ENCODE data around the gene IFT52.

IFT52 gene

GRCh38 chr20:43564455-43564854, 26.3 kb upstream of the IFT52 start:
- no peak for TF ChIP-seq ZBTB7A (IDR thresholded peaks at IDR 0.05; ENCODE audit: low read depth)
- no peak for TF ChIP-seq EGR1 (IDR thresholded peaks at IDR 0.05)
- no peak for TF ChIP-seq CREB1 (IDR thresholded peaks at IDR 0.05; ENCODE audit: low read depth)
- no peak for TF ChIP-seq NFIC (IDR thresholded peaks at IDR 0.05)
- TF ChIP-seq FOXM1 (IDR thresholded peaks at IDR 0.05; ENCODE audit: borderline replicate concordance, low read depth): no peak
- no peak for TF ChIP-seq CEBPB (IDR thresholded peaks at IDR 0.05)
- no peak for TF ChIP-seq RAD21 (IDR thresholded peaks at IDR 0.05; ENCODE audit: low read depth)
- no peak for TF ChIP-seq MAX (IDR thresholded peaks at IDR 0.05)
- TF ChIP-seq EP300 (IDR thresholded peaks at IDR 0.05; ENCODE audit: borderline replicate concordance): no peak

- no peak for TF ChIP-seq USF1 (IDR thresholded peaks at IDR 0.05)
- no peak for TF ChIP-seq TEAD4 (IDR thresholded peaks at IDR 0.05)
- no peak for TF ChIP-seq NFIC (IDR thresholded peaks at IDR 0.05)
- TF ChIP-seq TCF12 (IDR thresholded peaks at IDR 0.05; ENCODE audit: low read depth): no peak
- no peak for TF ChIP-seq FOXM1 (IDR thresholded peaks at IDR 0.05; ENCODE audit: borderline replicate concordance, low read depth)
- TF ChIP-seq YY1 (IDR thresholded peaks at IDR 0.05; ENCODE audit: low read depth): no peak
- TF ChIP-seq EGR1 (IDR thresholded peaks at IDR 0.05): no peak
- TF ChIP-seq EP300 (IDR thresholded peaks at IDR 0.05; ENCODE audit: borderline replicate concordance): no peak
Measured at GRCh38 chr20:43564993-43565757, 25.6 kb upstream of the IFT52 start.

GRCh38 chr20:43565758-43566104, 25.0 kb upstream of the IFT52 start:
- no peak for TF ChIP-seq ZBTB7A (IDR thresholded peaks at IDR 0.05; ENCODE audit: low read depth)
- TF ChIP-seq MAX (IDR thresholded peaks at IDR 0.05): no peak
- no peak for TF ChIP-seq EGR1 (IDR thresholded peaks at IDR 0.05)
- no peak for TF ChIP-seq CREB1 (IDR thresholded peaks at IDR 0.05; ENCODE audit: low read depth)
- TF ChIP-seq RAD21 (IDR thresholded peaks at IDR 0.05; ENCODE audit: low read depth): no peak
- no peak for TF ChIP-seq TAF1 (IDR thresholded peaks at IDR 0.05; ENCODE audit: low read depth)
- no peak for TF ChIP-seq FOXM1 (IDR thresholded peaks at IDR 0.05; ENCODE audit: borderline replicate concordance, low read depth)
- TF ChIP-seq NFIC (IDR thresholded peaks at IDR 0.05): no peak
- no peak for TF ChIP-seq REST (IDR thresholded peaks at IDR 0.05; ENCODE audit: low read depth)
- TF ChIP-seq CEBPB (IDR thresholded peaks at IDR 0.05): no peak
- TF ChIP-seq TEAD4 (IDR thresholded peaks at IDR 0.05): no peak
- TF ChIP-seq USF1 (IDR thresholded peaks at IDR 0.05): no peak
- no peak for TF ChIP-seq TCF12 (IDR thresholded peaks at IDR 0.05; ENCODE audit: low read depth)
- TF ChIP-seq YY1 (IDR thresholded peaks at IDR 0.05; ENCODE audit: low read depth): no peak
- no peak for TF ChIP-seq EP300 (IDR thresholded peaks at IDR 0.05; ENCODE audit: borderline replicate concordance)

- no peak for TF ChIP-seq TEAD4 (IDR thresholded peaks at IDR 0.05)
- no peak for TF ChIP-seq EGR1 (IDR thresholded peaks at IDR 0.05)
- no peak for TF ChIP-seq ZBTB7A (IDR thresholded peaks at IDR 0.05; ENCODE audit: low read depth)
- no peak for TF ChIP-seq EP300 (IDR thresholded peaks at IDR 0.05; ENCODE audit: borderline replicate concordance)
- TF ChIP-seq TCF12 (IDR thresholded peaks at IDR 0.05; ENCODE audit: low read depth): no peak
Measured at GRCh38 chr20:43567477-43567876, 23.3 kb upstream of the IFT52 start.

- TF ChIP-seq YY1 (IDR thresholded peaks at IDR 0.05; ENCODE audit: low read depth): no peak
- no peak for TF ChIP-seq NFIC (IDR thresholded peaks at IDR 0.05)
- TF ChIP-seq TAF1 (IDR thresholded peaks at IDR 0.05; ENCODE audit: low read depth): no peak
- no peak for TF ChIP-seq CEBPB (IDR thresholded peaks at IDR 0.05)
- no peak for TF ChIP-seq EGR1 (IDR thresholded peaks at IDR 0.05)
- TF ChIP-seq USF1 (IDR thresholded peaks at IDR 0.05): no peak
- TF ChIP-seq REST (IDR thresholded peaks at IDR 0.05; ENCODE audit: low read depth): no peak
- no peak for TF ChIP-seq ZBTB7A (IDR thresholded peaks at IDR 0.05; ENCODE audit: low read depth)
- no peak for TF ChIP-seq TCF12 (IDR thresholded peaks at IDR 0.05; ENCODE audit: low read depth)
Measured at GRCh38 chr20:43568706-43569105, 22.0 kb upstream of the IFT52 start.
